ENCODE data around the gene HCFC1R1. TPM values are rescaled to one million over a fixed set of nuclear protein-coding genes. Genes with fewer than 3 reads are reported as not detected.

Gene HCFC1R1
- total and polyA plus RNA-seq, 4 experiments from 2014 or later = 16.0 to 23.8 (median 18.2) TPM

DNA sequence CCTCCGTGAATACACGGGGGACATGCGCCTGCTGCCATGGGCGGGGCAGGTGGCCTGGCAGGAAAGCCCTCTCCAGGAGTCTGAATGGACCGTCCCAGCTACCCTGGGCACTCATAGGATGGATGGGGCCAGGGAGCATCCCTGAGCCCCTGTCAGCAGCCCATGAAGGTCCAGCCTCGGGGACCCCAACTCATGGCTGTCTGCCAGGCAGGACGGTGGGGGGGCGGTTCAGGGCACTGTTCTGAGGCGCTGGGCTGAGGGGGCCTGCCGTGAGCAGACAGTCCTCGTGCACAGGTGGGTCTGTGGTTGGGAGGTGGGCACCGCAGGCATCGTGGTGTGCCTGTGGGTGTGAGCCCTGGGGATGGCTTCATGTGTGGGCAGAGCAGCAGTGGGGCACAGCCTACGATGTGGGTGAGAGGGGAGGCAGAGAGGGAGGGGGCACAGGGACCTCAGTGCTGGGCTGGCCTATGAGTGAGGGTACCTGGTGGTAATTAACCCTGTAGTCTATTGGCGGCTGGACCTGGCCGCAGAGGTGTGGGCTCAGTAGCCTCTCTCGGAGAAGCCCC, 37.0 kb downstream of the HCFC1R1 start:
- peaks cover 0 to under 1% of the 10 kb centered on the region in 2 donors for H3K36me3 Mint-ChIP-seq
- Histone ChIP-seq H3K4me1 (ENCODE audit: insufficient read depth, low read length) (peaks cover 5% of the 10 kb centered on the region), H3K4me3 (ENCODE audit: low read length in 2 of 2) (no peak overlapping the region), H3K27me3 (ENCODE audit: insufficient read depth, low read length) (no peaks in the 10 kb centered on the region), H3K9me3 (ENCODE audit: control insufficient read depth in 1 of 2, low read length in 2 of 2) (no peaks in the 10 kb centered on the region), H3K27ac (ENCODE audit: low read depth, low read length) (no peak overlapping the region), H3K36me3 (ENCODE audit: insufficient read depth, low read length) (no peaks in the 10 kb centered on the region)
- POLR2A ChIA-PET (ENCODE audit: partially characterized antibody) = no interaction called here
- no peak for DNase-seq
- CTCF ChIA-PET (ENCODE audit: partially characterized antibody) = no interaction called here
- H3K27me3 Mint-ChIP-seq = no peaks in the 10 kb centered on the region
- H3K9me3 Mint-ChIP-seq = no peaks in the 10 kb centered on the region
- H3K27ac Mint-ChIP-seq = no peak overlapping the region
- no peak overlapping the region for H3K4me3 Mint-ChIP-seq
- peaks cover 0 to 8% (median 4%) of the 10 kb centered on the region in 4 donors for H3K4me1 Mint-ChIP-seq
- intact Hi-C loops (cut with micrococcal nuclease) = no loop called here

DNA sequence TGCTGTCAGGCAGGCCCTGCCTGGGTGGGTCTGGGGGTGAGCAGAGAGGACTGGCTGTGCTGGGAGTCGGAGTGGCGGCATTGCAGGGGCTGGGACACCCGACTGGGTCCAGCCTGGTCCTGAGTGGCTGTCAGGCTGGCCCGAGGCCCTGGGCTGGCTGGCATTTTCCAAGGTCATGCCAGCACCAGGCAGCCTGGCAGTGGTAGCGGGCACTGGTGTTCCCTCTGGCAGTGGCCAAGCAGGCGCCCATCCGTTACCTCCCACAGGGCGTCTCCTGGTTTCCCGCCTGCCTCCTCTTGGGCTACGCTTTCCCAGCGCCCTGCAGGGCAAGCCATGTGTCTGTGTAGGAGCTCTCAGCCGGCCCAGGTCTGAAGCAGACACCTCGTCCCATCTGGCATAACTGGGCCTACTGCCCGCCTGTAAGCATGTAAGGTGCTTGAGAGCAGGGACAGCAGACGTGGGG, 37.8 kb downstream of the HCFC1R1 start:
- no peaks in the 10 kb centered on the region for H3K9me3 Mint-ChIP-seq
- peaks cover 0 to 14% (median 6%) of the 10 kb centered on the region in 4 donors for H3K4me1 Mint-ChIP-seq
- no peaks in the 10 kb centered on the region for H3K27me3 Mint-ChIP-seq
- H3K36me3 Mint-ChIP-seq = peaks cover 0 to 1% of the 10 kb centered on the region in 2 donors
- Histone ChIP-seq H3K4me3 (ENCODE audit: low read length in 2 of 2) (no peak overlapping the region), H3K4me1 (ENCODE audit: insufficient read depth, low read length) (peaks cover 6% of the 10 kb centered on the region), H3K9me3 (ENCODE audit: control insufficient read depth in 1 of 2, low read length in 2 of 2) (no peaks in the 10 kb centered on the region), H3K27ac (ENCODE audit: low read depth, low read length) (no peak overlapping the region), H3K36me3 (ENCODE audit: insufficient read depth, low read length) (no peaks in the 10 kb centered on the region), H3K27me3 (ENCODE audit: insufficient read depth, low read length) (no peaks in the 10 kb centered on the region)
- no peak overlapping the region for H3K27ac Mint-ChIP-seq
- intact Hi-C loops (cut with micrococcal nuclease) = no loop called here
- ChIA-PET CTCF (ENCODE audit: partially characterized antibody) (interaction anchor here (1.3 kb wide), 1 partner anchor 42 kb away, joined by 5 read pairs; no protein-coding TSS in a partner anchor), POLR2A (ENCODE audit: partially characterized antibody) (no interaction called here)
- no peak for DNase-seq
- no peak overlapping the region for H3K4me3 Mint-ChIP-seq

DNA sequence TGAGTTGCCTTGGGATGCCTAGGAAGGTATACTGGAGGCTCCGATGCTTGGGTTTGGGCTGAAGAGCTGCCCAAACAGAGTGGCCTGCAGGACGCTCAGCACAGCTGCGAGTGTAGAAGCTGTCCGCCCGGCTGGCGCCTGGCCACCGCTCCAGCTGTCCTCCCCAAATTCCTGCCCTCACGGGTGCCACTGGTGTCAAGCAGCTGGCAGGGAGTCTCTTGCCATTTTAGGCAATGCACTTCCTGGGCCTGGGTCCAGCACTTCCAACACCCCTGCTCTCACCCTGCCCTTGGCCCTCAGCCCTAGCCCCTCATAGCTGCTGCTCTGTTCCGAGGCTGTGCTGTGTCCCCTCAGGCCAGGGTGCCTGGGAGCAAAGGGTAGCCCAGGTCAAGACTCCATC, 38.3 kb downstream of the HCFC1R1 start:
- no peak overlapping the region for H3K27ac Mint-ChIP-seq
- Histone ChIP-seq H3K27me3 (ENCODE audit: insufficient read depth, low read length) (no peaks in the 10 kb centered on the region), H3K4me3 (ENCODE audit: low read length in 2 of 2) (no peak overlapping the region), H3K36me3 (ENCODE audit: insufficient read depth, low read length) (no peaks in the 10 kb centered on the region), H3K27ac (ENCODE audit: low read depth, low read length) (no peak overlapping the region), H3K9me3 (ENCODE audit: control insufficient read depth in 1 of 2, low read length in 2 of 2) (no peaks in the 10 kb centered on the region), H3K4me1 (ENCODE audit: insufficient read depth, low read length) (peaks cover 8% of the 10 kb centered on the region)
- H3K4me3 Mint-ChIP-seq = no peak overlapping the region
- peaks cover 0 to 14% (median 6%) of the 10 kb centered on the region in 4 donors for H3K4me1 Mint-ChIP-seq
- H3K36me3 Mint-ChIP-seq = peaks cover 0 to 1% of the 10 kb centered on the region in 2 donors
- intact Hi-C loops (cut with micrococcal nuclease) = no loop called here
- ChIA-PET POLR2A (ENCODE audit: partially characterized antibody) (no interaction called here), CTCF (ENCODE audit: partially characterized antibody) (interaction anchor here (1.3 kb wide), 1 partner anchor 42 kb away, joined by 5 read pairs; no protein-coding TSS in a partner anchor)
- no peaks in the 10 kb centered on the region for H3K9me3 Mint-ChIP-seq
- DNase-seq = no peak
- H3K27me3 Mint-ChIP-seq = no peaks in the 10 kb centered on the region

DNA sequence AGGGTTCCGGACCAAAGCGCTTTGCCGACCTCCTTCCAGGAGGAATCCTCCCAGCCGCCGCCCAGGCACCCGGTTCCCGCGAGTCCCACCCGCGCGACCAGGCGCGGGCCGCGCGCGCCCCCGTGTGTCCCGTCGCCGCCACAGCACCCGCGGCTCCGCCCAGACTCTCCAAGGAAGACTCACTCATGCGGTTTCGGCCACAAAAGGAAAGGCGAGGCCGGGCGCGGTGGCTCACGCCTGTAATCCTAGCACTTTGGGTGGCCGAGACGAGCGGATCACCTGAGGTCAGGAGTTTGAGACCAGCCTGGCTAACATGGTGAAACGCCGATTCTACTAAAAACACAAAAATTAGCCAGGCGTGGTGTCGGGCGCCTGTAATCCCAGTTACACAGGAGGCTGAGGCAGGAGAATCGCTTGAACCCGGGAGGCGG, 40.0 kb downstream of the HCFC1R1 start:
- intact Hi-C loops (cut with micrococcal nuclease) = loop anchor here (1.0 kb wide), 1 partner anchor 22 kb away; no protein-coding TSS in a partner anchor
- ChIA-PET CTCF (ENCODE audit: partially characterized antibody) (interaction anchor here (1.0 to 1.4 kb wide), 2 partner anchors 22 to 45 kb away, joined by 3 read pairs; no protein-coding TSS in a partner anchor), POLR2A (ENCODE audit: partially characterized antibody) (interaction anchor here (5.4 kb wide), 1 partner anchor 16 kb away, joined by 49 read pairs; the partner anchor contains the start of genes KREMEN2 and PAQR4)
- no peaks in the 10 kb centered on the region for H3K36me3 ChIP-seq (ENCODE audit: insufficient read depth, low read length)
- H3K4me3 Mint-ChIP-seq = peak overlapping the region in 2 of 8 donors; percentile 20 to 51
- H3K27ac Mint-ChIP-seq = no peak overlapping the region
- H3K4me3 ChIP-seq (ENCODE audit: low read length in 2 of 2) = no peak overlapping the region
- H3K4me1 Mint-ChIP-seq = peaks cover 0 to 14% (median 6%) of the 10 kb centered on the region in 4 donors
- H3K27ac ChIP-seq (ENCODE audit: low read depth, low read length) = no peak overlapping the region
- H3K9me3 ChIP-seq (ENCODE audit: control insufficient read depth in 1 of 2, low read length in 2 of 2) = no peaks in the 10 kb centered on the region
- H3K27me3 Mint-ChIP-seq = no peaks in the 10 kb centered on the region
- no peaks in the 10 kb centered on the region for H3K9me3 Mint-ChIP-seq
- DNase-seq = peak in 3 of 5 donors; percentile 48 to 55 (median 48)
- H3K36me3 Mint-ChIP-seq = peaks cover 0 to 1% of the 10 kb centered on the region in 2 donors
- peaks cover 16% of the 10 kb centered on the region for H3K4me1 ChIP-seq (ENCODE audit: insufficient read depth, low read length)
- H3K27me3 ChIP-seq (ENCODE audit: insufficient read depth, low read length) = no peaks in the 10 kb centered on the region

DNA sequence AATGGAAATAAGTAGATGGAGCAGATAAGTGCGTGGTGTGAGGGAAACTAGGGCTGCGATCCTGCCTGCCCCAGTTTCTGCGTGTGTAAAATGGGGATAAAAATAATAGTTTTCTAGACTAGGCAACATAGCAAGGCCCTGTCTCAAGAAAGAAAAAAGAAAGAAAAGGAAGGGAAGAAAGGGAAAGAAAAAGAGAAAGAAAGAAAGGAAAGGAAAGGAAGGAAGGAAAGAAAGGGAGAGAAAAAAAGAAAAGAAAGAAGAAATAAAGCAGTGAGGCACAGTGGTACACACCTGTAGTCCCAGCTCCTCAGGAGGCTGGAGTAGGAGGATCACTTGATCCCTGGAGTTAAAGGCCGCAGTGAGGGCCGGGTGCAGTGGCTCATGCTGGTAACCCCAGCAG, 41.3 kb downstream of the HCFC1R1 start:
- H3K9me3 Mint-ChIP-seq = no peaks in the 10 kb centered on the region
- ChIA-PET CTCF (ENCODE audit: partially characterized antibody) (interaction anchor here (0.7 to 1.4 kb wide), 7 partner anchors 17 to 302 kb away, joined by 3 read pairs; partner anchors contain the start of gene FLYWCH1), POLR2A (ENCODE audit: partially characterized antibody) (interaction anchor here (5.4 kb wide), 1 partner anchor 15 kb away, joined by 49 read pairs; the partner anchor contains the start of genes KREMEN2 and PAQR4)
- no peaks in the 10 kb centered on the region for H3K36me3 ChIP-seq (ENCODE audit: insufficient read depth, low read length)
- no peaks in the 10 kb centered on the region for H3K27me3 ChIP-seq (ENCODE audit: insufficient read depth, low read length)
- H3K27ac ChIP-seq (ENCODE audit: low read depth, low read length) = no peak overlapping the region
- no peak for DNase-seq
- peaks cover 16% of the 10 kb centered on the region for H3K4me1 ChIP-seq (ENCODE audit: insufficient read depth, low read length)
- H3K27me3 Mint-ChIP-seq = peaks cover 0 to 2% of the 10 kb centered on the region in 2 donors
- H3K36me3 Mint-ChIP-seq = peaks cover 0 to 1% of the 10 kb centered on the region in 2 donors
- intact Hi-C loops (cut with micrococcal nuclease) = no loop called here
- no peaks in the 10 kb centered on the region for H3K9me3 ChIP-seq (ENCODE audit: control insufficient read depth in 1 of 2, low read length in 2 of 2)
- H3K27ac Mint-ChIP-seq = peak overlapping the region in 2 of 7 donors; percentile 12 to 58
- no peak overlapping the region for H3K4me3 ChIP-seq (ENCODE audit: low read length in 2 of 2)
- H3K4me3 Mint-ChIP-seq = peak overlapping the region in 1 of 8 donors; percentile 27
- H3K4me1 Mint-ChIP-seq = peaks cover 0 to 14% (median 6%) of the 10 kb centered on the region in 4 donors

DNA sequence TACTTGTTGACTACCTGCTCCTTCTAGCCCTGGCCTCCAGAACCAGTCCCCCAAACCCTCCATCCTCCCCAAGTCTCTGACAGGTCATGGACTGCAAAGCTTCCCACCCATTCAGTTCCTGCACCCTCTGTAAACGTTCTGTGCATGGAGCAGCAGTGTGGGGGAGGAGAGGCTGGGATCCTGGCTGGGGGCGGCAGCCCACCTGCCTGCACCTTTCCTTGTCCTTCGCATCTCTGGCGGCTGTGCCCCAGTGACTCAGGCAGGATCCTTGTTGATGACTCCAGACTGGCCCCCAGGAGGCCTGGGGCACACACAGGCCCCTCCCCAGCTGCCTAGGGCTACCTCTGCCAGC, 41.9 kb downstream of the HCFC1R1 start:
- intact Hi-C loops (cut with micrococcal nuclease) = no loop called here
- no peak overlapping the region for H3K27ac ChIP-seq (ENCODE audit: low read depth, low read length)
- Mint-ChIP-seq H3K27me3 (peaks cover 2% of the 10 kb centered on the region in 2 donors), H3K4me1 (peaks cover 0 to 14% (median 6%) of the 10 kb centered on the region in 4 donors), H3K9me3 (no peaks in the 10 kb centered on the region), H3K36me3 (peaks cover 0 to 1% of the 10 kb centered on the region in 2 donors), H3K4me3 (peak overlapping the region; percentile 79 to 87 (median 84)), H3K27ac (peak overlapping the region in 3 of 7 donors; percentile 58 to 69 (median 68))
- POLR2A ChIA-PET (ENCODE audit: partially characterized antibody) = interaction anchor here (5.4 kb wide), 1 partner anchor 14 kb away, joined by 49 read pairs; the partner anchor contains the start of genes KREMEN2 and PAQR4
- no peaks in the 10 kb centered on the region for H3K36me3 ChIP-seq (ENCODE audit: insufficient read depth, low read length)
- no peak for DNase-seq
- no peaks in the 10 kb centered on the region for H3K27me3 ChIP-seq (ENCODE audit: insufficient read depth, low read length)
- no peaks in the 10 kb centered on the region for H3K9me3 ChIP-seq (ENCODE audit: control insufficient read depth in 1 of 2, low read length in 2 of 2)
- H3K4me3 ChIP-seq (ENCODE audit: low read length in 2 of 2) = no peak overlapping the region
- CTCF ChIA-PET (ENCODE audit: partially characterized antibody) = interaction anchor here (0.9 to 1.2 kb wide), 3 partner anchors 20 to 96 kb away, joined by 3 to 4 read pairs (median 3); partner anchors contain the start of gene FLYWCH1
- H3K4me1 ChIP-seq (ENCODE audit: insufficient read depth, low read length) = peaks cover 16% of the 10 kb centered on the region

All from CD4-positive, alpha-beta memory T cell (primary cell).